ENCODE measurements around the gene GPR156.

GPR156 gene

GRCh38 chr3:120202363-120202762 lies 82.7 kb downstream of the GPR156 start:
- TF ChIP-seq FOXP2 (optimal IDR thresholded peaks at IDR 0.05; ENCODE audit: borderline replicate concordance, extremely low read depth, extremely low read length, insufficient read depth) = no peak
- no peak for TF ChIP-seq REST (IDR thresholded peaks at IDR 0.05; ENCODE audit: insufficient read depth in 1 of 2, low read depth in 2 of 2, low read length in 2 of 2)
- no peak for TF ChIP-seq POLR2AphosphoS5 (IDR thresholded peaks at IDR 0.05; ENCODE audit: low read depth, low read length)
- TF ChIP-seq SIN3A (IDR thresholded peaks at IDR 0.05; ENCODE audit: borderline replicate concordance, insufficient read depth, low read length) = no peak
- TF ChIP-seq TAF1 (IDR thresholded peaks at IDR 0.05; ENCODE audit: borderline replicate concordance, insufficient read depth, low read length) = no peak

- TF ChIP-seq POLR2AphosphoS5 (IDR thresholded peaks at IDR 0.05; ENCODE audit: low read depth, low read length) (no peak), SIN3A (IDR thresholded peaks at IDR 0.05; ENCODE audit: borderline replicate concordance, insufficient read depth, low read length) (no peak), REST (IDR thresholded peaks at IDR 0.05; ENCODE audit: insufficient read depth in 1 of 2, low read depth in 2 of 2, low read length in 2 of 2) (no peak), FOXP2 (optimal IDR thresholded peaks at IDR 0.05; ENCODE audit: borderline replicate concordance, extremely low read depth, extremely low read length, insufficient read depth) (no peak), TAF1 (IDR thresholded peaks at IDR 0.05; ENCODE audit: borderline replicate concordance, insufficient read depth, low read length) (no peak)
Measured at GRCh38 chr3:120200493-120201235, 84.4 kb downstream of the GPR156 start.

- TF ChIP-seq TAF1 (IDR thresholded peaks at IDR 0.05; ENCODE audit: borderline replicate concordance, insufficient read depth, low read length) (no peak), POLR2AphosphoS5 (IDR thresholded peaks at IDR 0.05; ENCODE audit: low read depth, low read length) (no peak), FOXP2 (optimal IDR thresholded peaks at IDR 0.05; ENCODE audit: borderline replicate concordance, extremely low read depth, extremely low read length, insufficient read depth) (no peak)
Measured at GRCh38 chr3:120198305-120198878, 86.6 kb downstream of the GPR156 start.

GRCh38 chr3:120196812-120197211 lies 88.2 kb downstream of the GPR156 start:
- no peak for TF ChIP-seq SIN3A (IDR thresholded peaks at IDR 0.05; ENCODE audit: borderline replicate concordance, insufficient read depth, low read length)
- TF ChIP-seq TAF1 (IDR thresholded peaks at IDR 0.05; ENCODE audit: borderline replicate concordance, insufficient read depth, low read length) = no peak
- TF ChIP-seq POLR2AphosphoS5 (IDR thresholded peaks at IDR 0.05; ENCODE audit: low read depth, low read length) = no peak
- no peak for TF ChIP-seq REST (IDR thresholded peaks at IDR 0.05; ENCODE audit: insufficient read depth in 1 of 2, low read depth in 2 of 2, low read length in 2 of 2)
- no peak for TF ChIP-seq FOXP2 (optimal IDR thresholded peaks at IDR 0.05; ENCODE audit: borderline replicate concordance, extremely low read depth, extremely low read length, insufficient read depth)

GRCh38 chr3:120196333-120196732 lies 88.7 kb downstream of the GPR156 start:
- TF ChIP-seq TAF1 (IDR thresholded peaks at IDR 0.05; ENCODE audit: borderline replicate concordance, insufficient read depth, low read length) (no peak), REST (IDR thresholded peaks at IDR 0.05; ENCODE audit: insufficient read depth in 1 of 2, low read depth in 2 of 2, low read length in 2 of 2) (no peak), POLR2AphosphoS5 (IDR thresholded peaks at IDR 0.05; ENCODE audit: low read depth, low read length) (no peak), FOXP2 (optimal IDR thresholded peaks at IDR 0.05; ENCODE audit: borderline replicate concordance, extremely low read depth, extremely low read length, insufficient read depth) (no peak), SIN3A (IDR thresholded peaks at IDR 0.05; ENCODE audit: borderline replicate concordance, insufficient read depth, low read length) (no peak)
